GM19025 (cell line): ENCODE measurements around the gene PANK2.

Experiments used
- ATAC-seq: cut with Tn5 transposase; IDR thresholded peaks from one replicate; pipeline ENCODE4 v1.9.1; 2021; ENCODE audit warnings: mild to moderate bottlenecking, low read depth, moderate library complexity; ENCODE audit not compliant: unreplicated experiment

PANK2 gene

DNA sequence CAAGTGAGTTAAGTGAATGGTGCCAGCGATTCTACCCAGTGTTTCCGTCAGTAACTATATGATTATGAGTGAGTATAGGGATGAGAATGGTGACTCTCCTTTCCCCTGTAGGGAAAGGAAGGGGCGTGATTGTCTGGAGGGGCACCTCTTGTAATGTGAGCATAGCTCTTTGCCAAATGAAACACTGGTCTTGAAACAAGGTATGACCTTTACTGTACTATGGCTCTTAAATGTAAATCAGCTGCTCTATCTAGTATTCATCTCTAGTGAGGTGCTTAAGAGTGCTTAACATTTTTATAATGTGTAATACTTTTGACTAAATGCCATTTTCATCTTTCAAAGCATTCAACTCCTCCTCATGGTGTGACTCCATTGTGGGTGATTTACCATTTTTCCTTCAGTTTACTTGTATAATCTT lies 11.0 kb downstream of the PANK2 start:
- ATAC-seq = no peak

DNA sequence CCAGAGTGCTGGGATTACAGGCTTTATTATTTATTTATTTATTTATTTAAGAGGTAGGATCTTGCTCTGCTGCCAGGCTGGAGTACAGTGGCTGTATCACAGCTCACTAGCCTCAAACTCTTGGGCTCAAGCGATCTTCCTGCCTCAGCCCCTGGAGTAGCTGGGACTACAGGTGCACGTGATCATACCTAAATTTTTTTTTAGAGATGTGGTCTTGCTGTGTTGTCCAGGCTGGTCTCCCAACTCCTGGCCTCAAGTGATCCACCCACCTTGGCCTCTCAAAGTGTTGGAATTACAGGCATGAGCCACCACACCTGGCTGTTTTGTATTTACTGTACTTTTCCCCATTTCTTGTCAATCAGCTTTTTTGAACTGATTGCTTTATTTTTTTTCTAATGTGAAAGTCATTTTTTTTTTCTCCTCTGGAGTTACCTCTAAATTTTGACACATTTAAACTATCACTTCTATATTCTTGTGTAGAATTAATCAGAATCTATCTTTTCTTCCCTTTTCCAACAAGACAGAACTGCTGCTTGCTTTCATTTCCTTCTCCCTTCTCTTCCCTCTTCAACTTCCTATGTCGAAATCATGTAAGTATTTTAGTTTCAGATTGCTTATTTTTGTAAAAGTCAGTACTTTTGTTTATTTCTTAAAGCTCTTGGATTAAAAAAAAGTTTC lies 12.0 kb downstream of the PANK2 start:
- no peak for ATAC-seq

DNA sequence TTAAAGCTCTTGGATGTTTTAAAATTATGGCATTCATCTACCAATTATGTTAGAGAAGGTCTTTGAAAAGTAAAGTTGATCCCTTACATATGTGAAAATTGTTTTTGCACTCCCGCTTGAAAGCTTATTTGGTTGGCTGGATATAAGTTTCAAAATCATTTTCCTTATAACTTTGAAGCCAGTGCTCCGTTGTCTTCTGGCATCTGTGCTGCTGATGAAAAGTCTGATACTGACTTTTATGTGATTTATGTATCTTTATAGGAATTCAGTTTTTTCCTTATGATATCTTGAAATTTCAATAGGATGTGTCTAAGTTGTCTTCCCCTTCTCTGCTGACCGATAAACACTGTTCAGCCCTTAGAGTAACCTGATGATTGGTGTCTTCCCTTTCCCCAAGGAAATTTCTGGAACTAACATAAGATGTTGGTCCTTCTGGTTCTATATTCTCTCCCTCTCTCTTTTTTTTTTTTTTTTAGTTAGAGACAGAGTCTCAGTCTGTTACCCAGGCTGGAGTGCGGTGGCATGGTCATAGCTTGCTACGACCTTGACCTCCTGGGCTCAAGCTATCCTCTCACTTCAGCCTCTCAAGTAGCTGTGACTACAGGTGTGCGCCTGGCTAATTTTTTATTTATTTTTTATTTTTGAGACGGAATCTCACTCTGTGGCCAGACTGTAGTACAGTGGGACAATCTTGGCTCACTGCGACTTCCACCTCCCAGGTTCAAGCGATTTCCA lies 12.7 kb downstream of the PANK2 start:
- no peak for ATAC-seq

DNA sequence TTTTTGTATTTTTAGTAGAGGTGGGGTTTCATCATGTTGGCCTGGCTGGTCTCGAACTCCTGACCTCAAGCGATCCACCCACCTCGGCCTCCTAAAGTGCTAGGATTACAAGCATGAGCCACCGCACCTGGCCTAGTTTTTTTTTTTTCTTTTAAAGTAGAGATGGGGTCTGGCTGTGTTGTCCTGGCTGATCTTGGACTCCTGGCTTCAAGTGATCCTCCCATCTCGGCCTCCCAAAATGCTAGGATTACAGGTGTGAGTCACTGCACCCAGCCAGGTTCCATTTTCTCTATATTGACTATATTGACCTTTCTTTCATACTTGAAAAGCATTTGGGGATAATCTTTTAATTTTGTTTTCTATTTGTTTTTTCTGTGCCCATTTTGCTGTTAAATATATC lies 13.3 kb downstream of the PANK2 start:
- no peak for ATAC-seq

DNA sequence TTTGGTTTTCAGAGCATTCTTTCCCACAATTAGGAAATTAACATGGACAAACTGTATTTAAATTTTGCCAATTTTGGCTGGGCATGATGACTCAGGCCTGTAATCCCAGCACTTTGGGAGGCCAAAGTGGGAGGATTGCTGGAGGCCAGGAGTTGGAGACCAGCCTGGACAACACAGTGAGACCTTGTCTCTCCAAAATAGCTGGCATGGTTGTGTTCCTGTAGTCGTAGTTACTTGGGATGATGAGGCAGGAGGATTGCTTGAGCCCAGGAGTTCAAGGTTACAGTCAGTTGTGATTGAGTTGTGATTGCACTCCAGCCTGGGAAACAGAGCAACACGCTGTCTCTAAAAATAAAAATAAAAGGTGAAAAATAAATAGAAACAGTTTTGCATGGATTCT lies 15.0 kb downstream of the PANK2 start:
- no peak for ATAC-seq

DNA sequence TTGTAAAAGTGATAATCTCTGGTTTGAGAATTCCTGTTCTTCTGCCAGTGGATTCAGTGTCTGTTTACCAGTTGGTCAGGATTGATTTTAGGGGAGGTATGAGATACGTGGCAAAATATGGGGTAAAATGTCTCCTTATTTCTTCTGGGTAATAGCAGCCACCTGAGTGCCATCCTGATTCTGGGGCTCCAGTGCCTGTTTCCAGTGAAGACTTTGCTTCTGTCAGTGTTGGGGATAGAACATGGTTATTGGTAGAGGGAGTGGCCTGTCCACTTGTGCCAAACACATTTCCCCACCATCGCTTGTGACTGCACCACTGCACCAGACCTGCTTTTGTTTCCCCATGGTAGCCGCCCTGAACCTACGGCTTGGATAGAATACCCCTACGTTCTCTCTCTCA lies 15.7 kb downstream of the PANK2 start:
- ATAC-seq = no peak

DNA sequence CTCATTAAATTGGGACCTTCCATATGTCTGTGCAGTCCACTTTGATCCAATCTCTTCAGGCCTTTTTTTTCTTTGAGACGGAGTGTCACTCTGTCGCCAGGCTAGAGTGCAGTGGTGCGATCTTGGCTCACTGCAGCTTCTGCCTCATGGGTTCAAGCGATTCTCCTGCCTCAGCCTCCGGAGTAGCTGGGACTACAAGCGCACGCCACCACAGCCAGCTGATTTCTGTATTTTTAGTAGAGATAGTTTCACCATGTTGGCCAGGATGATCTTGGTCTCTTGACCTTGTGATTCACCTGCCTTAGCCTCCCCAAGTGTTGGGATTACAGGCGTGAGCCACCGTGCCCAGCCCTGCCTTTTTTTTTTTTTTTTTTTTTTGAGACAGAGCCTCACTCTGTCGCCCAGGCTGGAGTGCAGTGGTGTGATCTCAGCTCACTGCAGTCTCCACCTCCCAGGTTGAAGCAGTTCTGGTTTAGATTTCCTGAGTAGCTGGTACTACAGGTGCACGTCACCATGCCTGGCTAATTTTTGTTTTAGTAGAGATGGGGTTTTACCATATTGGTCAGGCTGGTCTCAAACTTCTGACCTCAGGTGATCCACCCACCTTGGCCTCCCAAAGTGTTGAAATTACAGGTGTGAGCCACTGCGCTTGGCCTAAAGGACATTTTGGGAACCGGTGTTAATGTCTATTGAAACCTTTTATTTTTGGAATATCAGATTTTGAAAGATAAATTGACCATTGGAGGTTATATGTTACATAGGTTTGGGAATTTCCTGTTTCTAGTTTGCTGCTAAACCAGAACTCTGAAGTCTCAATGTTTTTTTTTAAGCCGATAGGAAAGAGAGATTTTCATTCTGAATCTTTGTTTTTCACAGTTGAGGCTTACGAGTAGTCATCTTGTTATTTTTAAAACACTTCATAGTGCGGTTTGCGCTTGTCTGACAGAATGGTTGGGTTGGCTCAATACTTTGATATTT lies 17.8 kb downstream of the PANK2 start:
- ATAC-seq = peak; percentile 84

DNA sequence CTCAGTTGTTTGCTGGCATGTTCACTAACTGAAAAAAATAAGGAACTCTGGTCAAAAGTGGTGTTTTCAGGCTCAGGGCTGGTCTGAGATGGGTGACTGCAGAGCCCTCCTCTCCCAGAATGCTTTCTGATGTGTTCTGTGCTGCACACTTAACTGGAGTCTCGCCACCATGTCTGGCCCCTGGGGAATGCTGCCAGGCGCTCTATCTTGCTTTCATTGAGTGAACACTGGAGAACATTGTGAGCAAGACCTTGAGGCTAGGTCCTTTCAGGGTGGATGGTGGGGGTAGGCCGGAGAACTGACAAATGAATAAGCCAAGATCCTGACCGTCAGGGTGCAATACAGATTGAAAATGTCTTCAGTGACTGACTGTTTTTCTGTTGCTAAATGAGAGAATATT lies 19.5 kb downstream of the PANK2 start:
- ATAC-seq = no peak

DNA sequence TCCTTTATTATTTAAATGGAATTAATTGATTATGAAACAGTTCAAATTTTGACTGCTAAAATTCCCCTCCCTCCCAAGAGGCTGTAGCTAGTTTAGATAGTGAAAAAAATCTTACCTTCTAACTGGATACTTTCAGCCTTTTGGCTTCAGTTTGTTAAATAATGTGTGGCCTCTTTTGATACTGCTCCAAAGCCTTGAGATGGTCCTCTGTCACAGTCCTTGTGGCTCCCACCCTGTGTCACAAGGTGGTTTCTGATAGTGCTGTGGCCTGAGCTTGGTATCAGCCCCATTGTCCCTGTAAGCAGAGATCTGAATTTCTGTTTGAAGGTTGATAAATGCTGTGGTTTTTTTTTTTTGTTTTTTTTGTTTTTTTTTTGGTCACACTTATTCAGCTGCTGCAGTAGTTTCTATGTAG lies 20.8 kb downstream of the PANK2 start:
- ATAC-seq = no peak

DNA sequence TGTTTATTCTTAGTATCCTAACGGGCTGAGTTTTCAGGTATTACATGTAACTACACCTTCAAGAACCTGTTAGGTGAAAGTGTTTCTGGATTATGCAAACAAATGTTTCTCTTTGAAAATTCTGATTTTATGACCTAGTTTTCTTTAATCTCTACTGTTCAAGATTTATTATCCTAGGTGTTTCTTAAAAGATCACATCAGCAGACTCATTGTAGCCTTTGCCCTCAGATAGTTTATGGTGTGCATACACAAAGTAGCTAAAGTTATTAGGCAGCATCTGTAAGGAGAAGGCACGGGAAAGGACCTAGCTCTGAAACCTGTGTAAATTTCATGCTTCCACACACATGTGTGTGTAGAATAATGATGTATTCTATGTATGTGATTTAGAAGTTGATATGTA lies 21.7 kb downstream of the PANK2 start:
- no peak for ATAC-seq

DNA sequence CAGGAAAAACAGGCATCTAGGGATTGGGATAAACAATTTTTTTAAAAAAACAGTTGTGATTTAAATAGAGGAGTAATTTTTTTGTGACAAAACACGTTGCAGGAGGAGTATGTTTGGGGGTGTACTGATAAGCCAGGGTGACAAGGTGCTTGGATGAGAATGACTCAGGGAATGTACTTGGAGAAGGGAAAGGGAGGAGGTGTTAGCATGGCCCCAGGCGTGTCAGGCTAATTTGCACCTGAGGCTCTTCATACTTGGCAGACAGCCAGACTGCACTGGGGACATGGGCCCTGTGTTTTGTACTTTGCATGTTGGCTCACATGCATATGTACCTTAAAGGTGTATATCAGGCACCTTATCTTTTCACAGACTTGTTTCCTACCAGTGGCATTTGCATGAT lies 22.8 kb downstream of the PANK2 start:
- ATAC-seq = no peak

DNA sequence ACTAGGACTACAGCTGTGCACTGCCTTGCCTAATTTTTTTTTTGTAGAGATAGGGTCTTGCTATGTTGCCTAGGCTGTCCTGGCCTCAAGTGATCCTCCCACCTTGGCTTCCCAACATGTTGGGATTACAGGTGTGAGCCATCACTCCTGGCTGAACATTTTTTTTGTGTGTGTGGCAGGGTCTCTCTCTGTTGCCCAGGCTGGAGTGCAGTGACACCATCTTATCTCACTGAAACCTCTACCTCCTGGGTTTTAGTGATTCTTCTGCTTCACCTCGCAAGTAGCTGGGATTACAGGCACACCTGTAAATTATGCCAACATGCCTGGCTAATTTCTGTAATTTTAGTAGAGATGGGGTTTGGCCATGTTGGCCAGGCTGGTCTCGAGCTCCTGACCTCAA lies 25.3 kb downstream of the PANK2 start:
- no peak for ATAC-seq

DNA sequence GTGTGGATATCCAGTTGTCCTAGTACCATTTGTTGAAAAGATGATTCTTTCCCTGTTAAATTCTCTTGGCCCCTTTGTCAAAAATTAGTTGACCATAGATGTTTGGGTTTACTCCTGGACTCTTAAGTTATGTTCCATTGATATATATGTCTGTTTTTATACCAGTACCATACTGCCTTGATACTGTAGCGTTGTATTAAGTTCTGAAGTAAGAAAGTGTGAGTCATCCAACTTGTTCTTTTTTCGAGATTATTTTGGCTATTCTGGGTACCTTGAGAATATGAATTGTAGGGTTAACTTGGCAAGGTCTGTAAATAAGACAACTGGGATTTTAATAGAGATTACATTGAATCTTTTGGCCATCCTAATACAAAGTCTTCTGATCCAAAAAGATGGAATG lies 26.5 kb downstream of the PANK2 start:
- no peak for ATAC-seq

DNA sequence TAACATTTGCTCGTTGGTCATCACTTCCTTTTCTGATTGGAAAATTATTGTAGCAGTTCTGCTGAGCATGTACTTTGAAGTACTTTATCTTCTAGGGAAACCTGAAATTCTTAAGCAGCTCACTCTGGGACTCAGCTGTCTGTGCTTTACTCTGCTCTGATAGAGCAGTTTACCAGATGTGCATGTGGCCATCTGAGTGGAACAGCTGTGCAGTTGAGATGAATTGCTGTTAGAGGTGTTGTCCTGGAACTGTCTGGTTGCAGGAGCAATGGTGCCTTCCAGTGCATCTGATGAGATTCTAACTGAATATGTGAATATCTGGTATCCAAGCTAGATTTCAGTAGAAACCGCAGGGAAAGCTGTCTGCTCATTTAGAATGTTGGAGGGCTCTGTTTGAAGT lies 27.2 kb downstream of the PANK2 start:
- ATAC-seq = no peak

DNA sequence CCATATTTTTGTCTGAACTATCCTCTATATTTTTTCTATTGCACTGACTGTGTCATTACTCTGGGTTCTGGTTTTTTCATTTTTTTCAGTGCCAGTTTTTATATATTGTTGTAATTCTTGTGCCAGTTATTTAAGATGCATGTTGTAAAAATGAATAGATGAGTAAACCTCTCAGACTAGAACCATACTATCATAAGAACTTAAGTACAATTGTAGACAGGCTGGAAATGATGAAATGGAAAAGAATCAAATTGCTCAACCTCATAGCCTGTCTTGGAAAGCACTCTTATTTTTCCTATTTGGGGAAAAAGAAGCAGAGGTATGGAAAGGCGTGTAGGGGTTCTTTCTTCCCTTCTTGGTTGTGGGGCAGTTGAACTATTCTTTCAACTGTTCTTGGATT lies 30.2 kb downstream of the PANK2 start:
- no peak for ATAC-seq

DNA sequence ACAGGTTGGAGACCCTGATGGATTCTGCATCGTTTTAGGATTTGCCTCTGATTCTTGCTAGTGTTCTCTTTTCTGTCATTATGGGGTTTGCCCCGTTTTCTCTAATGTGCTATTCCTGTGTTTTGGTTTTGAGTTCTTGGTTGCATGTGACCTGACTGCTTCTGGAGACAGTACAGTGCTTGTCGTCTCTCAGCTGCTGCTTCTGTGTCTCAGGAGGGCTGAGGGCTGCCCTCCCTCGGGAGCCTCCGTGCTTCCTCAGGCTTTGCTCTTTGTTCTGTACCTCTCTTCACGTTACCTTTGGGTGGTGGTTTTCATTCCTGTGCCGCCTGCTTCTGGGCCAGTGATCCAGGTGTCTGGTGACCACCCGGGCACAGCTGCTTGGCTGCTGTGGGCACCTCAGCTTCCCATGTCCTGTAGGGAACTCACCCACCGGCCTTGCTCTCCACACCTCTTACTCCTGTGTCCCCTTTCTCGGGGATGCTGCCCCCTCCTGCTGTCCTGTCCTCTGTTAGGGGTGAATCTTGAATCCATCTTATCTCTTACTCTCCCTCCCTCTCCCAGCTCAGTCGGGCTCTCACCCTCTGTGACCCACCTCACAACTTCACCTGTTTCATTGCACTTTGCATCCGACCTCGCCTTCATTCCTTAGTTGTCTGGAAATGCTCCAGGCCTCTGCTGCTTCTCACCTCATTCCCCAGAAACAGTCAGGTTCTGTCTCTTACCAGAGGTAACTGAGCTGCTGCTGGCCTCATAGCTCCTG lies 33.2 kb downstream of the PANK2 start:
- no peak for ATAC-seq

DNA sequence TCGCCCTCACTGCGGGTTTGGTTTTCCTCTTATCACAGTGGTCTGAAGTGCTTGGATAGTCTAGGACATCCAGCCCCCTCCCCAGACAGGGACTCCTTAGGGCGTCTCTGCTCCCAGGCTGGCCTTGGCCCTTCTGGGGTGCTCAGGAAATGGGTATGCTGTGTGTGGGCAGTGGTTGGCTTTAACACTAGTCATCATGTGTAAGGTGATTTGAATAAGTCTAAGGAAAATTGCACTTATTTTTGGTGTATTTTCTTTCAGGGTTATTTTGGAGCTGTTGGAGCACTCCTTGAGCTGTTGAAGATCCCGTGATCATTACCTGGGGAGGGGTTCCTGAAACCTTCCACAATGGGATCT lies 33.8 kb downstream of the PANK2 start:
- no peak for ATAC-seq

DNA sequence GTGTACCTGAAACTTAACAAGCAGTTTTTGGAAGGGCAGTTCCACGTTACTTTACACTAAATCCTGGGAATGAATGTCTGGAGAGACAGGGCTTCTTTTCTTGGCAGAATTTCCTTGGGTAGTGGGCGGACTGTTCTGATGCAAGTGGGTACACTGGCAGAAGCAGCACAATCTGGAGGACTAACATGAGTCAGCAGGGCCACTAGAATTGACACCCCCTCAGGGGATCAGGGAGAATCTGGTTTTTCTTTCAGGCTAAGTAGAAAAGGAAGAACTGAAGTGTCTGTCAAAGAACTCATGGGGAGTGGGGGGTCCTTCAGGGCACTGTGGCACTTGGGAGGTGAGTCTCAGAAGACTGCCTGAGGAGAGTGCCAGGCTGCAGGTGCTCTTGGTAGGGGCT lies 34.6 kb downstream of the PANK2 start:
- no peak for ATAC-seq

DNA sequence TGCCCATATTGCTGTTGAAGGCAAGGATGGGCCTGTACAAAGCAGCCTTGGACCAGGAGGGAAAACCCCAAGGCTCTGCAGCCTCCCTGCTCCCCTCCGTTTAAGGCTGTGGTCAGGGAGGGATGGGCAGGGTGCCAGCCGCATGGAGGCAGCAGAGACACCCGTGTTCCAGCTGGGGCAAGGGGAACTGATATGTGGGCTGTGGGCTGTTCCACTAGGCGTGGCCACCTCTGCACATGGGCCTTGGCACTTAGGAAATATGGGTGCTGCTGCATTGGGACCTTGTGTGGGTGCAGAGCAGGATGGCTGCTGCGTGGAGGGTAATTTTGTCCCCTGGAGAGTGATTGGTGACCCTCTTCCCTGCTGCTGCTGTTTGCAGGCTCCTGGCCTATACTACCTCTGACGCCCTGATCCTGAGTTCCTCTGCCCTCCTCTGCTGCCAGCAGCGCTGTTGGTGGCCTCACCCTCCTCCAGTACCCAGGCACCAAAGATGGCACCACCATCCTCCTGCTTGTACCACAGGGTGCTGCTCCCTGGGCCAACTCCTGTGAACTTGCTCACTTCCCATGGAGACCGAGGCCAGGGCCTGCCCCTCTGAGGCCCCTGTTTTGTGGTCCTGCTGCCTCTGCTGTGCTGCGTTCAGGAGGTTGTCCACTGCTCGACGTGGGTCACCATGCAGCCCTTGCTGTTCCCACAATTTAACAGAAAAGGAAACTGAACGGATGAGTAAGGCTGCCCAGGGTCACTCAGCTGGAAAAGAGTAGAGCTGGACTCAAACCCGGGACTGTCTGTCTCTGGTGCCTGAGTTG lies 35.3 kb downstream of the PANK2 start:
- ATAC-seq = no peak
